ENCODE measurements around the gene DDC.
"Not testable (repeated sequence)": the region's sequence is repeated elsewhere in the genome, so short reads cannot be mapped to it uniquely, and the experiment has no call there.

Gene DDC

GRCh38 chr7:50458651-50459050 lies 106.6 kb downstream of the DDC start:
- DNase-seq (ENCODE audit: low read depth in 2 of 2), result not testable (repeated sequence)

GRCh38 chr7:50456371-50457123 lies 108.7 kb downstream of the DDC start:
- no peak for DNase-seq (ENCODE audit: low read depth in 2 of 2)

GRCh38 chr7:50455658-50456057 lies 109.5 kb downstream of the DDC start:
- DNase-seq (ENCODE audit: low read depth in 2 of 2), result no peak

- no peak for DNase-seq (ENCODE audit: low read depth in 2 of 2)
Observed at GRCh38 chr7:50454968-50455367, 110.2 kb downstream of the DDC start.

- peak in 1 of 2 experiments; percentile 19 for DNase-seq (ENCODE audit: low read depth in 2 of 2)
Observed at GRCh38 chr7:50450590-50451032, 114.6 kb downstream of the DDC start.

- peak; percentile 65 to 80 for DNase-seq (ENCODE audit: low read depth in 2 of 2)
Observed at GRCh38 chr7:50449881-50450589, 115.2 kb downstream of the DDC start, which contains the start of gene FIGNL1. Gene FIGNL1 (minus strand): TSS chr7:50450350. CDS start chr7:50447287, 3,063 bp downstream.

GRCh38 chr7:50449501-50449880 lies 115.7 kb downstream of the DDC start:
- DNase-seq (ENCODE audit: low read depth in 2 of 2), result no peak

GRCh38 chr7:50448823-50449222 lies 116.4 kb downstream of the DDC start:
- DNase-seq (ENCODE audit: low read depth in 2 of 2), result no peak

GRCh38 chr7:50446542-50446960 lies 118.7 kb downstream of the DDC start:
- peak in 1 of 2 experiments; percentile 14 for DNase-seq (ENCODE audit: low read depth in 2 of 2)

- DNase-seq (ENCODE audit: low read depth in 2 of 2), result no peak
Observed at GRCh38 chr7:50436133-50436806, 128.9 kb downstream of the DDC start.

GRCh38 chr7:50431722-50432305 lies 133.4 kb downstream of the DDC start:
- DNase-seq (ENCODE audit: low read depth in 2 of 2), result no peak

- no peak for DNase-seq (ENCODE audit: low read depth in 2 of 2)
Observed at GRCh38 chr7:50431316-50431715, 133.9 kb downstream of the DDC start.

GRCh38 chr7:50428911-50429310 lies 136.3 kb downstream of the DDC start:
- no peak for DNase-seq (ENCODE audit: low read depth in 2 of 2)

GRCh38 chr7:50427518-50427917 lies 137.7 kb downstream of the DDC start:
- DNase-seq (ENCODE audit: low read depth in 2 of 2), result no peak

- no peak for DNase-seq (ENCODE audit: low read depth in 2 of 2)
Observed at GRCh38 chr7:50426280-50427045, 138.7 kb downstream of the DDC start.

GRCh38 chr7:50425318-50425717 lies 139.9 kb downstream of the DDC start:
- no peak for DNase-seq (ENCODE audit: low read depth in 2 of 2)

- DNase-seq (ENCODE audit: low read depth in 2 of 2), result no peak
Observed at GRCh38 chr7:50423860-50424259, 141.3 kb downstream of the DDC start.

- DNase-seq (ENCODE audit: low read depth in 2 of 2), result no peak
Observed at GRCh38 chr7:50422858-50423257, 142.3 kb downstream of the DDC start.

- DNase-seq (ENCODE audit: low read depth in 2 of 2), result no peak
Observed at GRCh38 chr7:50421043-50421442, 144.2 kb downstream of the DDC start.

GRCh38 chr7:50418526-50419290 lies 146.5 kb downstream of the DDC start:
- no peak for DNase-seq (ENCODE audit: low read depth in 2 of 2)
